ENCODE measurements around the gene CD4.

GRCh38 chr12:6778217-6778573 is 11.1 kb upstream of the CD4 start:
- TF ChIP-seq CTCF (IDR thresholded peaks at IDR 0.05; ENCODE audit: insufficient read depth, low read length, poor library complexity, severe bottlenecking) (no peak), EZH2phosphoT487 (conservative IDR thresholded peaks at IDR 0.05; ENCODE audit: low read length) (no peak)
